Lung (tissue), 12 donors: Measurements from ENCODE around the gene NCAM1. TPM values are rescaled to one million over a fixed set of nuclear protein-coding genes. Genes with fewer than 3 reads are reported as not detected.

Experiments used
- ATAC-seq: fragments of 200-7000 bp; cut with Tn5 transposase; one replicate; pipeline ENCODE4 v1.9.1; 2020; ENCODE audit warnings: moderate number of reproducible peaks; ENCODE audit not compliant: insufficient read depth, low FRiP score
- DNase-seq, 3 donors: peaks; one replicate each; pipeline ENCODE4 v3.0.0-alpha.2; 2013 to 2017
- H3K27ac ChIP-seq, 2 donors: one replicate each; pipeline ENCODE4 v1.5.1; 2013; ENCODE audit warnings: mild to moderate bottlenecking in 2 of 2, moderate library complexity in 2 of 2, control low read depth in 1 of 2, inconsistent platforms in 1 of 2, low read depth in 1 of 2, low read length in 1 of 2
- H3K27me3 ChIP-seq, 3 donors: one replicate each; pipeline ENCODE4 v1.5.1; 2013; ENCODE audit warnings: low read length in 2 of 3; ENCODE audit not compliant: control insufficient read depth in 3 of 3, insufficient read depth in 3 of 3
- H3K36me3 ChIP-seq, 4 donors: one replicate each; pipeline ENCODE4 v1.5.1; 2013; ENCODE audit warnings: low read length in 4 of 4, mild to moderate bottlenecking in 1 of 4, moderate library complexity in 1 of 4; ENCODE audit not compliant: control insufficient read depth in 4 of 4, insufficient read depth in 4 of 4
- H3K4me1 ChIP-seq, 5 donors: one replicate each; pipeline ENCODE4 v1.5.1; 2013; ENCODE audit warnings: low read length in 5 of 5, mild to moderate bottlenecking in 2 of 5, moderate library complexity in 1 of 5; ENCODE audit not compliant: control insufficient read depth in 5 of 5, insufficient read depth in 5 of 5
- H3K4me3 ChIP-seq: one replicate; pipeline ENCODE4 v1.5.1; 2013; ENCODE audit warnings: mild to moderate bottlenecking, control low read depth, moderate library complexity
- H3K9ac ChIP-seq, 2 donors: one replicate each; pipeline ENCODE4 v1.5.1; 2013; ENCODE audit warnings: low read length in 2 of 2, control low read depth in 1 of 2; ENCODE audit not compliant: insufficient read depth in 1 of 2
- H3K9me3 ChIP-seq, 4 donors: one replicate each; pipeline ENCODE4 v1.5.1; 2013; ENCODE audit warnings: low read length in 3 of 4, mild to moderate bottlenecking in 1 of 4, moderate library complexity in 1 of 4; ENCODE audit not compliant: control insufficient read depth in 4 of 4, insufficient read depth in 3 of 4
- WGBS, 2 donors: extraction: QIAGEN DNeasy Blood & Tissue Kit; methylation state at CpG; one replicate each; pipeline ENCODE4 v1.1.7; 2013; 5-methylcytosine and 5-hydroxymethylcytosine counted together
- polyA plus RNA-seq, 2 donors: library from polyadenylated mRNA; stranded (reverse); fragments of 200-250 nt; gene quantifications; one replicate each; pipeline ENCODE4 v1.2.1, GENCODE V29; 2013
- total RNA-seq, 2 donors: library from RNA; depleted of rRNA in 1 of 2; stranded (reverse); fragments of >200 nt in 1 of 2; gene quantifications; one replicate each; pipeline ENCODE4 v1.2.1, GENCODE V29; 2014 to 2021
- TF ChIP-seq, protein P1 (sequence below): IDR thresholded peaks from 2 replicates; pipeline ENCODE4 v1.5.1; 2012; ENCODE audit warnings: mild to moderate bottlenecking; ENCODE audit errors: control extremely low read depth, extremely low read depth
- donor health status: control.
- donor health status: control.
- donor health status: Bipolar disorder and iron deficiency.
- donor health status: healthy.
- donor health status: DM: yes; HTN: yes; CAD: no.

NCAM1 gene
- total and polyA plus RNA-seq, 4 donors, result 0.28 to 36.5 (median 2.4) TPM

DNA sequence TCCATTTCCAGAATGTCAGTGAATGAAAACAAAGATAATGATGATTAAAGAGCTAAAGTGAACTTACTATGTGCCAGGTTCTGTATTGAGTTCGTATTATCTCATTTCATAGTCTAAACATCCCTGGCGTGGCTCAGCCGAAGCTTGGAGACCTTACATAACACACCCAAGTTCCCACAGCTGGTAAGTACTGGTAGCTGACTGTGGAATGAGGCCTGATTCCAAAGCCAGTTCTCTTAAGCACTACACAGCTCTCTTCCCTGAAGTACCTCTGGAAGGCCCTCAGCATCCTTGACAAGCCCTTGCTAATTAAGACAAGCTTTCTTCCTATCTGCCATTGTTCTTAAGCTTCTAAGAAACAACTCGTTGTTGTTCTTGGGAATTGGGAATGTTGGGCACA is 28.6 kb upstream of the NCAM1 start:
- Histone ChIP-seq H3K27ac (no peak overlapping the region), H3K27me3 (no peaks in the 10 kb centered on the region), H3K36me3 (no peaks in the 10 kb centered on the region), H3K9me3 (no peaks in the 10 kb centered on the region), H3K4me3 (no peak overlapping the region), H3K9ac (no peak overlapping the region), H3K4me1 (peaks cover 0 to 11% (median 0%) of the 10 kb centered on the region in 5 donors)
- ATAC-seq, result no peak
- DNase-seq, result peak; percentile 17 to 36 (median 22)
- WGBS, 2 donors, result 50 to 63% methylated on average over 4 of the region's 4 CpGs
- TF ChIP-seq, protein P1, sequence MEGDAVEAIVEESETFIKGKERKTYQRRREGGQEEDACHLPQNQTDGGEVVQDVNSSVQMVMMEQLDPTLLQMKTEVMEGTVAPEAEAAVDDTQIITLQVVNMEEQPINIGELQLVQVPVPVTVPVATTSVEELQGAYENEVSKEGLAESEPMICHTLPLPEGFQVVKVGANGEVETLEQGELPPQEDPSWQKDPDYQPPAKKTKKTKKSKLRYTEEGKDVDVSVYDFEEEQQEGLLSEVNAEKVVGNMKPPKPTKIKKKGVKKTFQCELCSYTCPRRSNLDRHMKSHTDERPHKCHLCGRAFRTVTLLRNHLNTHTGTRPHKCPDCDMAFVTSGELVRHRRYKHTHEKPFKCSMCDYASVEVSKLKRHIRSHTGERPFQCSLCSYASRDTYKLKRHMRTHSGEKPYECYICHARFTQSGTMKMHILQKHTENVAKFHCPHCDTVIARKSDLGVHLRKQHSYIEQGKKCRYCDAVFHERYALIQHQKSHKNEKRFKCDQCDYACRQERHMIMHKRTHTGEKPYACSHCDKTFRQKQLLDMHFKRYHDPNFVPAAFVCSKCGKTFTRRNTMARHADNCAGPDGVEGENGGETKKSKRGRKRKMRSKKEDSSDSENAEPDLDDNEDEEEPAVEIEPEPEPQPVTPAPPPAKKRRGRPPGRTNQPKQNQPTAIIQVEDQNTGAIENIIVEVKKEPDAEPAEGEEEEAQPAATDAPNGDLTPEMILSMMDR, result no peak

DNA sequence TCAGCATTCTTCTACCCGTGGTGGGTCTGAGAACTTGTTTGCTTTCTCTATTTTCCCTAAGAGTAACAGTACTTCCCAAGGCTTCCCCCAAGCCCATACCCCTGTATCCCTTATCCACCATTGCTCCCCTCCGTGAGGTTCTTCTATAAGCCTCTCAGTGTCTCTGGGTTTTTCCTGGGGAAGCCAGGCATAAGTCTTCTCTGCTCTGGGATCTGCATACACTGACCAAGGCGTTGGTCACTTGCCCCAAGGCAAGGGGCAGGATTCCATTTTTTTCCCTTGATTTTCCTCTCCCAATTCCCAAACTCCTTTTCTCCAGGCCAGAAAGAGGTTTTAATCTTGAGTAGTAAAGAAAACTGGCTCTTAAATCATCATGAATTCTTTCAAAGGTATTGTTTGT is 27.2 kb upstream of the NCAM1 start:
- Histone ChIP-seq H3K4me3 (no peak overlapping the region), H3K27ac (no peak overlapping the region), H3K27me3 (no peaks in the 10 kb centered on the region), H3K9ac (no peak overlapping the region), H3K36me3 (no peaks in the 10 kb centered on the region), H3K4me1 (peaks cover 0 to 11% (median 0%) of the 10 kb centered on the region in 5 donors), H3K9me3 (no peaks in the 10 kb centered on the region)
- ATAC-seq (no peak), DNase-seq (no peak)
- TF ChIP-seq, protein P1, result no peak
- 71 to 77% methylated on average over 3 of the region's 3 CpGs for whole genome bisulfite sequencing, 2 donors

DNA sequence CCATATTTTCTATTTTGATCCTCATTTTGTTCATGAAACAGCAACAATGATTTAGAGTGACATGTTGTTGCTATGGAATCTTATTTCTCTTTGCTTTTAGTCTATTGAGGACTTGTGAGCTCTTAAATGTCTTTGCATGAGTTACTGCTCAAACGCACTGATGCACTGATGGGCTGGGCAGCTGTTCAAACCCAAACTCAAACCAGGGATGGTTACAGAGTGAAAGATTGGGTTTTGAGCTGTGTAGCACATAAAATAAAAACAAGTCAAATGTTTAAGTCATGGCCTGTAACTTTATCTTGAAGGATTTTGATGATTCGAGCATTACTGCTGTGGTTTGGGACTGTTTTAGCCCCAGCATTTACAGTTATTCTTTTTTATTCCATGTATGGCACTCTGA is 20.1 kb upstream of the NCAM1 start:
- no peak overlapping the region for H3K9ac ChIP-seq
- H3K4me3 ChIP-seq, result no peak overlapping the region
- no peaks in the 10 kb centered on the region for H3K36me3 ChIP-seq
- no peaks in the 10 kb centered on the region for H3K9me3 ChIP-seq
- H3K27me3 ChIP-seq, result no peaks in the 10 kb centered on the region
- H3K27ac ChIP-seq, result no peak overlapping the region
- TF ChIP-seq, protein P1, result no peak
- peaks cover 0 to 17% (median 4%) of the 10 kb centered on the region in 5 donors for H3K4me1 ChIP-seq
- DNase-seq, result peak in 1 of 3 donors; percentile 23
- no peak for ATAC-seq
- WGBS, 2 donors, result 79 to 83% methylated on average over 2 of the region's 2 CpGs

DNA sequence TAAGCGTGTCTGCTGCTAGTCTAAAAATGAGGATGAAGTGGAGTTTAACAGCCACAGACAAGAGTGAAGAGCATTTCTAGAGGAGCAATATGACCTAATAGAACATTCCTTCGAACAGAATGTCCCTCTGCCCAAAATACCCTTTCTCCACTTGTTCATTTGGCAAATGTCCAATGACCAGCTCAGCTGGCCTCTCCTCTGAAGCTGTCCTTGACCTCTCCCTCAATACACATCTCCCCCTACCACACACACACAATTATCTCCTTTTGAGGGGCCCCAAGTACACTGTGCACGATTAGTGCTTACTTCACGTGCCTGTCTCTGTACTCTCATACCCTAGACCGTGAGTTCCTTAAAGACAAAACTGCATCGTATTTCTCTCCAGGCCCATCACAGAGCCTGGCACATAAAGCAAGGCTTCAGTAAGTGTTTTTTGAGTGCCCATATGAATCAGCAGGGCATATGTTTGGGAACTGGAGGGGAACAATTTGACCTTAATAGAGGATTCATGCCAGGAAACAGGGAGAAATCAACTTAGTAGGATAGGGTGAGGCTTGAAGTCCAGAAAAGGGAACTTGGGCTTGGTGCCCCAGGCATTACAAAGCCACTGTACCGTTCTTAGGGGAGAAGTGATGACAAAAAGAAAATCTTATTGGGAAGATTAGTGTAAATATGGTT is 18.1 kb upstream of the NCAM1 start:
- no peak overlapping the region for H3K9ac ChIP-seq
- H3K4me1 ChIP-seq, result peaks cover 0 to 17% (median 4%) of the 10 kb centered on the region in 5 donors
- TF ChIP-seq, protein P1, result no peak
- 58 to 74% methylated on average over 7 of the region's 7 CpGs for WGBS, 2 donors
- peak overlapping the region in 1 of 2 donors; percentile 91 for H3K27ac ChIP-seq
- H3K27me3 ChIP-seq, result no peaks in the 10 kb centered on the region
- ATAC-seq (no peak), DNase-seq (no peak)
- no peaks in the 10 kb centered on the region for H3K36me3 ChIP-seq
- no peak overlapping the region for H3K4me3 ChIP-seq
- no peaks in the 10 kb centered on the region for H3K9me3 ChIP-seq
